GM23248 (cell line): ENCODE results near the gene ARHGAP26.

Experiments
- EZH2 ChIP-seq: fragments of 200-600 bp; sonication (generic); IDR thresholded peaks from 2 replicates; pipeline ENCODE4 v1.6.1; 2018; ENCODE audit warnings: antibody characterized with exemption, mild to moderate bottlenecking; ENCODE audit not compliant: insufficient read depth, poor library complexity, severe bottlenecking
- EZH2phosphoT487 ChIP-seq: fragments of 200-600 bp; sonication (generic); IDR thresholded peaks from 2 replicates; pipeline ENCODE4 v1.6.1; 2018; ENCODE audit warnings: antibody characterized with exemption, moderate library complexity, mild to moderate bottlenecking, low read depth; ENCODE audit not compliant: insufficient read depth

DNA sequence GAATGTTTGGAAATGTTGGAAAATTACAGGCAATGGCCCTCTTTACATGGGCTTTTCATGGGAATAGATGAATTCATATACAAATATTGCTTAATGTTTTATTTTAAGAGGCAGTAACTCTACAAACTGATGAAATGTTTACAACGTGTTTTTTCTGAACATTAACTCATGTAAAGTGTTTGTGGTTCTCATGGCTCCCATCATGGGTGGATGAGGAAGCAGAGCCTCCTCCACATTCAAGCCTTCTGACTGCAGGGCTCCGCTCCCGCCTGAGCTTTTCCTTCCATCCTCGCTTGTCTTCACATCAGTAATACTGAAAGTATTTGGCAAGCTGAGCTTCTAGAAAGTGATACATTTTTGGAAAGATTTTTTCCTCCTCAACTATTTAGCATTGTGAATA lies 204.2 kb downstream of the ARHGAP26 start:
- TF ChIP-seq EZH2 (no peak), EZH2phosphoT487 (no peak)
